ENCODE measurements around the gene BTNL8.

The BTNL8 gene

DNA sequence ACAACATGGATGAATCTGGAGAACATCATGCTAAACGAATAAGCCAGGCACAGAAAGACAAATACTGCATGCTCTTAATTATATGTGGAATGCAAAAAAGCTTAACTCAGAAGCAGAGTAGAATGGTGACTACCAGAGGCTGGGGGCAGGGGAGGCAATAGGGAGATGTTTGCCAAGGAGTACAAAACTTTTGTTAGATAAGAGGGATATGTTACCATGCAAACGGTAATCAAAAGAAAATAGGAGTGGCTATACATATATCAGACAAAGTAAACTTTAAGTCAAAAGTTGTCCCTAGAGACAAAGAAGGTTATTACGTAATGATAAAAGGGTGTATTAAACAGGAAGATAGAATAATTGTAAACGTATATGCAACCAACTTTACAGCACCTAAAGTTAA, 71.9 kb downstream of the BTNL8 start:
- no peak for DNase-seq

- DNase-seq: no peak
Observed at GRCh38 chr5:180974612-180975315, 75.8 kb downstream of the BTNL8 start.

DNA sequence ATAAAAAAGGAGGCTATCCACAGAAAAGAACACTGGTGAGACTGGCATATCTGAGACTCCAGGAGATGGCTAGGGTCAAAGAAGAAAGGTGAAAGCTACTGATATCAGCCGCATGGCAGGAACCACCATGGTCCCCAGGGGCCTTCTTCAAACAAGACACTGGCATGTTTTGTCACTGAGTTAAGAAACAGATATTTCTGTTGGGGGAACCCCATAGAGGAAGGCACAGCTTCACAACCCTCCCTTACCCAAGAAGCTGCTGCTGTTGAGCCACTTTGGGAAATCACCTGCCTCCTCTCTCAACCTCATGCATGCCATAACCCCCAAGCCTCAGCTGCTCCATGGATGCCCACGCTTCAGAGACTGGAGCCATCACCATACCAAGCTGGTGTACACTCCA, 76.4 kb downstream of the BTNL8 start:
- no peak for DNase-seq

- no peak for DNase-seq
Observed at GRCh38 chr5:180976518-180976917, 77.6 kb downstream of the BTNL8 start.

GRCh38 chr5:180977852-180978251, 78.9 kb downstream of the BTNL8 start:
- DNase-seq: no peak

- no peak for DNase-seq
Observed at GRCh38 chr5:180982008-180982741, 83.2 kb downstream of the BTNL8 start.

DNA sequence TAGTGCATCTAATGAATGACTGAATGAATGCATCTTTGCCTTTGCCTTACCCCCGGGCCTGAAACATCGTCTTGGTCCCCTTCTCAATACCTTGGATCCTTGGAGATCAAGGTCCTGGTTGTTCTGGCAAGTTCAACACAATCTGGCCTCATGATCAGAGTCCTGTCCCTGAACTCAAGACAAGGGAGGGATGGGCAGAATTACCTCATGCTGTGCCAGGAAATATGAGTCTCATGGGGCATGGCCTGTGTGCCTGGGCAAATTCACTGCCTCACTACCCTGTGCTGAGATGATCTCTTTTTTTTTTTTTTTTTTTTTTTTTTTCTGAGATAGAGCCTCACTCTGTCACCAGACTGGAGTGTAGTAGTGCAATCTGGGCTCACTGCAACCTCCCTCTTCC, 89.1 kb downstream of the BTNL8 start:
- no peak for DNase-seq

DNA sequence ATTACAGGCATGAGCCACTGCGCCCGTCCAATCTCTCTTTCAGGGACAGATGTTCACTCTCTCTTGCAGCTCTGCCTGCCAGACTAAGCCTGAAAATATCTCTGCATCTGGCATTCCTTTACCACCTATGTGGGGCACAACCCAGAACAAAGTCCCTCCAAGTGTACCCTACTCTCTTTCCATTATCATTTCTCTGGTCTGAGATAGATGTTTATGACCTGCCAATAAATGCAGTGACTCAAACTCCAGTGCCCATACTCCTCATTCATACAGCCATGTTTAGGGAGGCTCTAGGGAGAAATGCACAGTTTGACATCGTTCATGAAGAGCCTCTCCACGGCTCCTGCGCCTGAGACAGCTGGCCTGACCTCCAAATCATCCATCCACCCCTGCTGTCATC, 89.6 kb downstream of the BTNL8 start, which contains the start of gene BTNL3:
BTNL3 (plus strand) TSS at position 255 of the 400 bp plus-strand sequence. CDS start 183 bp downstream, outside the sequence.
- DNase-seq: no peak

GRCh38 chr5:180990086-180990881, 91.3 kb downstream of the BTNL8 start:
- DNase-seq: peak; percentile 17

GRCh38 chr5:180990882-180991242, 91.9 kb downstream of the BTNL8 start:
- DNase-seq: peak; percentile 15

Data from retina (tissue), 1 donor.